HG02763 (cell line): Measurements from ENCODE around the gene EPYC.

Source experiments
- ATAC-seq: cut with Tn5 transposase; IDR thresholded peaks from one replicate; pipeline ENCODE4 v1.9.1; 2021; ENCODE audit warnings: mild to moderate bottlenecking, moderate library complexity; ENCODE audit not compliant: unreplicated experiment

The EPYC gene, protein sequence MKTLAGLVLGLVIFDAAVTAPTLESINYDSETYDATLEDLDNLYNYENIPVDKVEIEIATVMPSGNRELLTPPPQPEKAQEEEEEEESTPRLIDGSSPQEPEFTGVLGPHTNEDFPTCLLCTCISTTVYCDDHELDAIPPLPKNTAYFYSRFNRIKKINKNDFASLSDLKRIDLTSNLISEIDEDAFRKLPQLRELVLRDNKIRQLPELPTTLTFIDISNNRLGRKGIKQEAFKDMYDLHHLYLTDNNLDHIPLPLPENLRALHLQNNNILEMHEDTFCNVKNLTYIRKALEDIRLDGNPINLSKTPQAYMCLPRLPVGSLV

GRCh38 chr12:91004872-91005271 lies at the start of gene EPYC:
EPYC (minus strand) TSS chr12:91004972; CDS start chr12:91002565, 2,407 bp downstream.
- no peak for ATAC-seq

- ATAC-seq: no peak
Measured at GRCh38 chr12:91053951-91054715, 49.4 kb upstream of the EPYC start.

DNA sequence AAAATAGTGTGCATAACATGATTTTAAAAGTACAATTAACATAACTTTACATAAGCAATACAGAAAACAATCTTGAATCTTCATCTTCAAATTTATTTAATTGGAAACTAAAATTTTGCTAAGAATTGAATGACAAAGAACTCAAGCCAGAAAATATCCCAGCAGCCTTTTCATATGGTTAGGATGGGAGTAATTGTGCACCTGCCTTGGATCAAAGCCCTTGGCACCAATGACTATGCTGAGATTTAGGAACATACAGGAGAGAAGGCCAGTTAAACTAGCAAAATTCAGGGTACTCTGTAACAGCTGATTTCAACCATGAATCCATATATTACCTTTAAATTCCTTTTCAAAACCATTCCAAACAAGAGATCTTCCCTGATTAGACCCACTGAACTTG lies 47.3 kb upstream of the EPYC start:
- ATAC-seq: no peak

- ATAC-seq: no peak
Measured at GRCh38 chr12:91044586-91044985, 39.8 kb upstream of the EPYC start.

GRCh38 chr12:91043408-91043807 lies 38.6 kb upstream of the EPYC start:
- ATAC-seq: no peak

GRCh38 chr12:91040096-91040755 lies 35.5 kb upstream of the EPYC start:
- no peak for ATAC-seq

GRCh38 chr12:91037276-91037675 lies 32.5 kb upstream of the EPYC start:
- ATAC-seq: no peak

- no peak for ATAC-seq
Measured at GRCh38 chr12:91033251-91033650, 28.5 kb upstream of the EPYC start.

DNA sequence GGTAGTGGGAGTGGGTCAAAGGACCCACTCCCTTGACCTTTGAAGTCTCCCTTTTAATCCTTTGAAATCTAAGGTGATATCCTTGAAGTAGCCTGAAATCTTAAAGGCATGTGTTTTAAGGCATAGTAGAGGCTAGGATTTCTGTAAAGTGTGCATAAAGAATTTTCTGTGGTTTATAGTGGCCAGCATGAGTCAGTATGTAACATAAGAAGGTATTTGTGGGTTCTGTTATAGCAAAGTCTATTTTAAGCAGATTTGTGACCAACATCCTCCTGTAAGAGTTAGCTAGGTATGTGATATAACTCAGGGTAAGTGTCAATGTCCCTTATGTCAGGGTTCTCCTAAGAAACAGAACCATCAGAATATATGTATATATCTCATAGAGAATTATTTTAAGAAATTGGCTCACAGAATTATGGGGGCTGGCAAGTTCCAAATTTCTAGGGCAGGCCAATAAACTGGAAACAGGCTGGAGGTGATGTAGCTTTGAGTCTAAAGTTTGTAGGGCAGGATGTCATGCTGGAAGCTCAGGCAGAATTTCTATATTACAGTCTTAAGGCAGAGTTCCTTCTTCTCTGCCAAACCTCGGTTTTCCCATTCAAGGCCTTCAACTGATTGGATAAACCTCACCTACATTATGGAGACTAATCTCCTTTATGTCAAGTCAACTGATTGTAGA lies 18.7 kb upstream of the EPYC start:
- no peak for ATAC-seq

DNA sequence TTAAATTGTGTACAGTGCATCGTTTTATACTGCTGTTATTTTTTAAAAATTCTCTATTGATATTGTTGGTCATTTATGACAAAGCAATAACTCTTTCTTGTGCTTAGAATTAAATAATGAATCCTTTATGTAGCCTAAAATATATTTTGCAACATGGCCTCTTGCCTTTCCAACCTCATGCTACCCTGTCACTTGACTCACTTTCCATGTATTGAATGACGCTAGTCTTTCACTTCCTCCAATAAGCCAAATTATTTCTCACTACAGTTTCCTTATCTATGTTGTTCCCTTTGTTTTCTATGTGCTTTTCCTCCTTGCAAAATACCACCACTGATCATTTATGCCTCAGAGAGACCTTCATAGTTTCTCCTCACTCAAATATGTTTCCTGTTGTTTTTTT lies 16.3 kb upstream of the EPYC start:
- ATAC-seq: no peak

- ATAC-seq: no peak
Measured at GRCh38 chr12:91019455-91019854, 14.7 kb upstream of the EPYC start.

GRCh38 chr12:91017511-91018263 lies 12.9 kb upstream of the EPYC start:
- no peak for ATAC-seq

- no peak for ATAC-seq
Measured at GRCh38 chr12:91017043-91017442, 12.3 kb upstream of the EPYC start.

DNA sequence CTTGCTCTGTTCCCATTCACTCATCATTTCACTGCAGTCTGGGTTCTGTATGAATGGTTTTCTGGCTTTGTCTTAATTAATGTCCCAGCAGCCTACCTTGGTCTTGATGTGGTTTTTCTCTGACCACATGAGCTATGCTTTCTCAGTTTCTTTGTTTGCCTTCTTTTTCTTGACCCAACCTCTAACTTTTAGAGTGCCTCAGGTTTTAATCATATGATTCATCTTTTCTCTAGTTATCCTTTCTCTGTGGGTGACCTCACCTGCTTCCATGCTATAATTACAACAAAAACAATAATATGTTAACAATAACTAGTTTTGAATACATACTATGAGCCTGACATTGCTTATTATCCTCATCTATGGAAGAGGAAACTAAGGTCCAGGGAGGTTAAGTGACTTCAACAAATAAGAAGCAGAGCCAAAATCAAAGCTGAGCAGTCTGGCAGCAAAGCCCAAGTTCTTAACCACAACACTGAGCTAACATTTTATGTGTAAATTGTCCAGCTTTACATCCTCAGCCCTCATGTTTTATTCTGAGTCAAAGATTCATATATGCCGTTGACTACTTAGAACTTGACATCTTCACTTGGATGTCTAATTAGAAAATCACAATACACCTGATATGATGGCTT lies 4.7 kb upstream of the EPYC start:
- peak; percentile 86 for ATAC-seq

DNA sequence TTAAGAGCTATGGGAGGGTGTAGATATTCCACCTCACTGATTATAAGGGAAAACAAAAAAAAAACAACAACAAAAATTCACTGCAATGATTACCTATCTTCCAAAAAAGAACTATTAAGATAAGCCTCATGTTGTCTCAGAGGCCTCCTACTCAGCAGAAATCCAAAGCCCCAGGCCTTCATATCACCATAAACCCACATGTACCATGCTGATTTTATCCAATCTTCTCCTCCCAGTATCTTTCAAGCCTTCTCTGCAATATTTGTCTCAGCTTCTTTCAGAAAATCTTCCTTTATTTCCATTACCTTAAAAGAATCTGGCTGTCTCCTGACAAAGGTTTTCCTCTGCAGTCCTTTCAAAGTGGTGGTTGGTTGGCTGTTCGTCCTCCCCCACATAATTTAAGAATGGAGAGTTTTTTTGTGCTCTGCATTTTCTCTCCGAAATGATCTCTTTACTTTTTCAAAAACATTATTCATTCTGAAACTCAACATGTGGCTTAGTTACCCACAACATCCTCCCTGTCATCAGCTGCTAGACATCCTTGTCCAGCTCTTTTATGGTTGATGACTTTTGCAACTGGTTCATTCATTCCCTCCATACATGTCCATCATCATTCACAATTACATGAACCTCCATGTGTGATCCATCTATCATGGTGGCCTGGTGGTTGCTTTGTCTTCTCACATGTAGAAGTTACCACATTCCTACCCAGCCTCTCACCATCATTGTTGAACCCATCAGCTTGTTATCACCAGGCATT lies 2.9 kb upstream of the EPYC start:
- ATAC-seq: peak; percentile 67

DNA sequence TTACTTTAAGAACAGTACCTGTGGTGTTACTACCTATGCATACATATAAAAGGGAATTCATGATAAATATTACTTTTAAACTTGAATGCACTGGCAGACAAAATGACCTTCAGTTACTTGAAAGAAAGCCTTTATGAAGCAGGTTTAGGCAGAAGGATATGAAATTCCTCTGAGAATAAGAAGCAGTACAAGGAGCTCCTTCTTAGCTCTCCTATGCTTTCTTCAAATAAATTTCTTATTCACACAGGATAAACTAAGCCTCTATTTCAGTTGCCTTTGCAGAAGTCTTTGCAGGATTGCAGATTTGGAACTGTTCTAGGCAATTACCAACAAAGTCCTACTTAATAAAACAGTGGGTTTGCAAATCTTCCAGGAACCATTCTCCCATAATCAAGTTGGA lies 1.0 kb downstream of the EPYC start:
- no peak for ATAC-seq

DNA sequence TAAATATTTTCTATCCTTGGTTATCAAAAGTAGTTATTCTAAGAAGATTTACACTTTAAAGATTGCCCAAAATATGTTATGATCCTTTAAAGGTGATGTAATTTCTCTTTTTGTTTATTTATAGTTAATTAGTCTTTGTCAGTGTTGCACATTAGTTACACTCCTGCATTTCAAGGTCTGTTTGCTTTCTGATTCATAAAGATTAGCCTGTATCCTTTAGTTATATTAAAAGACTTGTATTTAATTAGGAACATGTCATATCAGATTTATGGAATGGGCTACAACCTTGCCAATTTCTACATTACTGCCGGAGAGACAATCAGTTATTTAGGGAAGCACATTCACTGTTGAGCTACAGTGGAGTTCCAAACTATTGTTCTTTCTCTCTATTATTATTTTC lies 3.5 kb downstream of the EPYC start:
- ATAC-seq: no peak

DNA sequence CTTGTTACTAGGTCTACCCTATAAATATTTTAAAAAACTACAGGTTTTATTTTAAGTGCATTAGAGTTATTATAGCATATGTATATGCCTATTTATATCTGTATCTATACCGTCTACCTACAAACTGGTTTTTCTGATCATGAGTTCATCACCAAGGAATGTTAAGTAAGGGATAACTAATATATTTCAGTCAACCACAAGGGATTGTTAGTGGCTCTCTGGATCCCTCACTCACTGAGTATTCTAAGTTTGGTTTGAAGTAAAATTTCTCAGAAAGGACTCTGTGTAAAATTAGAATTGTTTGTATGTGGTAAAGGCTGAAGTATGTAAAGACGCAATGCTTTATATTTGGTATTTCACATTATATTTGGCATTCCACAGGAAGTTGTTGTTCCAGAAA lies 4.8 kb downstream of the EPYC start:
- ATAC-seq: no peak

GRCh38 chr12:90999527-90999926 lies 5.2 kb downstream of the EPYC start:
- ATAC-seq: no peak
